Coronary artery (tissue), 2 donors: ENCODE measurements around the gene USP5.
A peak's percentile ranks its signal among the peaks of the same experiment; 100 is the strongest.

Experiments used
- DNase-seq: peaks from one replicate; pipeline ENCODE4 v3.0.0-alpha.2; 2017; ENCODE audit warnings: low spot score
- H3K27ac ChIP-seq, 2 donors: fragments of 200-600 bp; sonication (generic); one replicate each; pipeline ENCODE4 v1.5.1; 2016 to 2019
- H3K4me3 ChIP-seq: fragments of 200-600 bp; sonication (generic); 2 replicates; pipeline ENCODE4 v1.5.1; 2016; ENCODE audit warnings: mild to moderate bottlenecking, moderate library complexity
- CTCF ChIP-seq: fragments of 200-600 bp; sonication (generic); IDR thresholded peaks from one replicate; pipeline ENCODE4 v1.5.1; 2019; ENCODE audit warnings: antibody characterized with exemption

The USP5 gene

GRCh38 chr12:6851921-6852650 lies at the start of gene USP5:
Gene USP5 (plus strand): TSS chr12:6852150. CDS start chr12:6852180, 30 bp downstream.
- peak within 1 kb of the TSS; percentile 91 for H3K4me3 ChIP-seq
- peak within 1 kb of the TSS; percentile 92 to 93 for H3K27ac ChIP-seq
- DNase-seq, result peak; percentile 100
- TF ChIP-seq CTCF, result no peak

- H3K4me3 ChIP-seq, result no peak overlapping the region
- no peak for TF ChIP-seq CTCF
- DNase-seq, result no peak
- no peak overlapping the region for H3K27ac ChIP-seq
Measured at GRCh38 chr12:6807170-6807569, 44.8 kb upstream of the USP5 start.

GRCh38 chr12:6809056-6809455 lies 42.9 kb upstream of the USP5 start:
- Histone ChIP-seq H3K4me3 (no peak overlapping the region), H3K27ac (no peak overlapping the region)
- no peak for TF ChIP-seq CTCF
- no peak for DNase-seq

- no peak for TF ChIP-seq CTCF
- H3K4me3 ChIP-seq, result no peak overlapping the region
- DNase-seq, result no peak
- no peak overlapping the region for H3K27ac ChIP-seq
Measured at GRCh38 chr12:6810758-6811157, 41.2 kb upstream of the USP5 start.

- H3K27ac ChIP-seq, result no peak overlapping the region
- H3K4me3 ChIP-seq, result no peak overlapping the region
- no peak for TF ChIP-seq CTCF
- DNase-seq, result no peak
Measured at GRCh38 chr12:6813363-6813762, 38.6 kb upstream of the USP5 start.

DNA sequence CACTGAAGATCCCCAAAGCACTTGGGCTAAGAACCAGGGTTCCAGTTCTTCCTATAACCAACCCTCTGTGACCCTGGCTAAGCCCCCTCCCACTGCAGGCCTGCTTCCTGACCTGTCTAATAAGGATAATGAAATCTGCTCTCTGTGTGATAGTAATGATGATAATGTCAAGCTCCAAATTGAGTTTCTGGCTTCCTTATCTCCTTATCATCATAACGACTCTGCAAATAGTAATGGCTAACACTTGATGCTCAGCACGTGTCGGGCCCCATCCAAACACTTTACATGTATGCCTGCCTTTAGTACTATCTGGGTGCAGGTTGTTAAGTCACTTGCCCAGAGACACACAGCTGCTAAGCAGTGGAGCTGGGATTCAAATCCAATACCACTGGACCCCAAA lies 35.4 kb upstream of the USP5 start:
- TF ChIP-seq CTCF, result no peak
- Histone ChIP-seq H3K4me3 (no peak overlapping the region), H3K27ac (no peak overlapping the region)
- DNase-seq, result no peak

DNA sequence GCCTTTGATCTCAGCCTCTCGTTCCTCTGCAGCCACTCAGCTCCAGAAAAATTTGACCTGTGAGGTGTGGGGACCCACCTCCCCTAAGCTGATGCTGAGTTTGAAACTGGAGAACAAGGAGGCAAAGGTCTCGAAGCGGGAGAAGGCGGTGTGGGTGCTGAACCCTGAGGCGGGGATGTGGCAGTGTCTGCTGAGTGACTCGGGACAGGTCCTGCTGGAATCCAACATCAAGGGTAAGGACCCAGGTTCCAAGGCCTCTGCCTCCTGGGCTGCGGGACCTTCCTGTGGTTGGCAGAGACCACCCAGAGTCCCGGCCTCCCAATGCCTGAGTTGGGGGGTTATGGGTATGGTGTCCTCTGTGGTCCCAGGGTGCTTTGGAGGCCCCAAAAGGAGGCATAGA lies 34.9 kb upstream of the USP5 start:
- no peak overlapping the region for H3K27ac ChIP-seq
- no peak for DNase-seq
- no peak for TF ChIP-seq CTCF
- H3K4me3 ChIP-seq, result no peak overlapping the region
